Stimulated activated CD4-positive, alpha-beta T cell treated with anti-CD3 and anti-CD28 coated beads, Interleukin-2, amount 100 ng/mL, for 48 hours (primary cell): Measurements from ENCODE around the gene EXOC2.

Source experiments
- DNase-seq, 2 donors: peaks; one replicate each; pipeline ENCODE4 v3.0.0-alpha.2; 2020

Gene EXOC2, protein sequence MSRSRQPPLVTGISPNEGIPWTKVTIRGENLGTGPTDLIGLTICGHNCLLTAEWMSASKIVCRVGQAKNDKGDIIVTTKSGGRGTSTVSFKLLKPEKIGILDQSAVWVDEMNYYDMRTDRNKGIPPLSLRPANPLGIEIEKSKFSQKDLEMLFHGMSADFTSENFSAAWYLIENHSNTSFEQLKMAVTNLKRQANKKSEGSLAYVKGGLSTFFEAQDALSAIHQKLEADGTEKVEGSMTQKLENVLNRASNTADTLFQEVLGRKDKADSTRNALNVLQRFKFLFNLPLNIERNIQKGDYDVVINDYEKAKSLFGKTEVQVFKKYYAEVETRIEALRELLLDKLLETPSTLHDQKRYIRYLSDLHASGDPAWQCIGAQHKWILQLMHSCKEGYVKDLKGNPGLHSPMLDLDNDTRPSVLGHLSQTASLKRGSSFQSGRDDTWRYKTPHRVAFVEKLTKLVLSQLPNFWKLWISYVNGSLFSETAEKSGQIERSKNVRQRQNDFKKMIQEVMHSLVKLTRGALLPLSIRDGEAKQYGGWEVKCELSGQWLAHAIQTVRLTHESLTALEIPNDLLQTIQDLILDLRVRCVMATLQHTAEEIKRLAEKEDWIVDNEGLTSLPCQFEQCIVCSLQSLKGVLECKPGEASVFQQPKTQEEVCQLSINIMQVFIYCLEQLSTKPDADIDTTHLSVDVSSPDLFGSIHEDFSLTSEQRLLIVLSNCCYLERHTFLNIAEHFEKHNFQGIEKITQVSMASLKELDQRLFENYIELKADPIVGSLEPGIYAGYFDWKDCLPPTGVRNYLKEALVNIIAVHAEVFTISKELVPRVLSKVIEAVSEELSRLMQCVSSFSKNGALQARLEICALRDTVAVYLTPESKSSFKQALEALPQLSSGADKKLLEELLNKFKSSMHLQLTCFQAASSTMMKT

DNA sequence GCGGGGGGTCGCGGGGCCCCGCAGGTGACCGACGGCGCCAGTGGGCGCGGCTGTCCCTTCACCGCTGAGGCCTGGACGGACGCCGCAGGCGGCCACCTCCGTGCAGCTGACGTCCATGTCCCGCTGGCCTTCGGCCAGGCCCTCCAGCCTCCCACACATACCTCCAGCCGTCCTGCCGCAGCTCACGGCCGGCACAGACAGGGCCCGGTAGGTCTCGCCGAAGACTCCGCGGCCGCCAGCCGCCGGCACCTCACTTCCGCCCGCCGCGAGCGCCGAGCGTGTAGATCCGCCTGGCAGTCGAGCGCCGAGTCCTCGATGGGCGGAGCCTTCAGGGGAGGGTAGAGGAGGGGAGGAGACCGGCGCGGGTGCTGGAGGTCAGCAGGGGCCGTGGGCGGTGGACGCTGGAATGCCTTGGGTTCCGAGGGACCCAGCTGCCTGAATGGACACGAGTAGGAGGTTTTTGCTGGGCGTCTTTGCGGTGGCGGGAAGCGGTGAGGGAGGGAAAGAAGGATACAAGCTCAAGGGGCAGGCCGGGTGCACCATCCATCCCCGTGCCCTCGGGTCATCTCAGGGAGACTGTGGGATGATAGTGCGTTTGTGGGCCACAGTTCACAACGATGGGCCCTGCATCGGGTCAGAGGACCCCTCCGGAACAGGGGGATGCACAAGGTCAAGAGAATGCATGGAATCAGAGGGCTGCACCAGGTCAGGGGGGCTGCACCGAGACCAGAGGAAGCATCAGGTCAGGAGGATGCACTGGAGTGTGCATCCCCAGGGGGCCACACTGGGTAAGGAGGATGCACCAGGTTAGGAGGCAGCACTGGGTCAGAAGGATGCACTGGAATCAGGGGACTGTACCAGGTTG is at the start of gene EXOC2:
Gene EXOC2 (minus strand): TSS at position 282 of the 865 bp plus-strand sequence. CDS start 55,321 bp downstream, outside the sequence.
- DNase-seq: peak; percentile 76 to 79

DNA sequence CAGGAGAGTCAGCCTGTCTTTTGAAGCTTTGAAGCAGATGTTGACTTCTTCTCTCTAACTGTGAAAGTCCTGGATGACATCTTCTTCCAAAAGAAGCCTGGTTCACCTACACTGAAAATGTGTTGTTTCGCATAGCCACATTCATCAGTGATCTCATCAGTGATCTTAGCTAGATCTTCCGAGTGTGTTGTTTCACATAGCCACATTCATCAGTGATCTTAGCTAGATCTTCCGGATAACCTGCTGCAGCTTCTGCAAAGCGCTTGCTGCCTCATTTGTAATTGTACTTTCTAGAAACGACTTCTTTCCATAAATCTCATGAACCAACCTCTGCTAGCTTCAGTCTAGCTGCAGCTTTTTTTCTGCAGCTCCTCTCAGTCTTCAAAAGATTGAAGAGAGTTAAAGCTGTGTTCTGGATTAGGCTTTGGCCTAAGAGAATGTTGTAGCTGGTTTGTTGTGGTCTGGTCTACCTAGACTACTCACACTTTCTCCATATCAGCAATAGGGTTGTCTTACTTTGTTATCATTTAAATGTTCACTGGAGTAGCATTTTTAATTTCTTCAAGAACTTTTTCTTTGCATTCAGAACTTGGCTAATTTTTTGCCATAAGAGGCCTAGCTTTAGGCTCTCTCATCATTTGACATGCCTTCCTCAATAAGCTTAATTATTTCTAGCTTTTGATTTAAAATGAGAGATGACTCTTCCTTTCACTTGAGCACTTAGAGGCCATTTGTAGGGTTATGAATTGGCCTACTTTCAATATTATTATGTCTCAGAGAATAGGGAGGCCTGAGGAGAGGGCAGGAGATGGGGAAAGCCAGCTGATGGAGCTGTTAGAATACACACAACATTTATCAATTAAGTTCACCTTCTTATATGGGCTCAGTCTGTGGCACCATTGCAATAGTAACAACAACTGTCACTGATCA is 48.7 kb upstream of the EXOC2 start:
- DNase-seq: no peak

DNA sequence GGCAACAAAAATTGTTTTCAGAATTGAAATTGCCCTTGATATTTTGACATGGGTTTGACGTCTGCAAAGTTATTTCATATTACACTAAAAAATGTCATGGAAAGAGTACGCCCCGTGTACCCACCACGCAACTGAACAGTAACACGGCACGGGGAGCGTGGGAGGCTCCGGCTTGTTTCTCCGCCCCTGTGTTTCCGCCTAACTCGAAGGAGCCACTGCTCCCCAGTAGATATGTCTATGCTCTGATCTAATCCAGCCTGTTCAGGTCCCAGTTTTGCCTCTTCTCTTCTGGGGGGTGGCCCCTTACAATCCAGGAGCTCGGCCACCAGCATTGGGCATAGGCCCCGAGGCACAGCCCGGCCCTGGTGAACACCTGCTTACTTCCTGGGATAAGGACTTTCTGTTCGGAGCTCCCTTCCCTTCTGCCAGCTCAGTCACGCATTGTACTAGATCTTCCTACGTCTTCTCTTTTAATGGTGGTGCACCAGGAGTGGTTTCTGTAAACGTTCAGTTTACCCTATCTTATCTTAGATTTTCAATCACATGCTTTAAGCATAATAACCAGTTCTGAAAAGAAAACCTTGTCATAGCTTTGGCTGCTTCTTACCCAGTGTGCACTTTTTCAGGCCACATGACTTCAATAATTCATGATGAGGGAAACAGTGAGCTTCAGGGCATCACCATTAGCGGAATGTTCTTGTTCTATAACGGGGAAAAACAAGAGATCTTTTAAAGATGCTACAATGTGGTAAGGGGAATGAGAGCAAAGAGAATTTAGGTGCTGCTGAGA is 43.9 kb upstream of the EXOC2 start:
- DNase-seq: no peak

DNA sequence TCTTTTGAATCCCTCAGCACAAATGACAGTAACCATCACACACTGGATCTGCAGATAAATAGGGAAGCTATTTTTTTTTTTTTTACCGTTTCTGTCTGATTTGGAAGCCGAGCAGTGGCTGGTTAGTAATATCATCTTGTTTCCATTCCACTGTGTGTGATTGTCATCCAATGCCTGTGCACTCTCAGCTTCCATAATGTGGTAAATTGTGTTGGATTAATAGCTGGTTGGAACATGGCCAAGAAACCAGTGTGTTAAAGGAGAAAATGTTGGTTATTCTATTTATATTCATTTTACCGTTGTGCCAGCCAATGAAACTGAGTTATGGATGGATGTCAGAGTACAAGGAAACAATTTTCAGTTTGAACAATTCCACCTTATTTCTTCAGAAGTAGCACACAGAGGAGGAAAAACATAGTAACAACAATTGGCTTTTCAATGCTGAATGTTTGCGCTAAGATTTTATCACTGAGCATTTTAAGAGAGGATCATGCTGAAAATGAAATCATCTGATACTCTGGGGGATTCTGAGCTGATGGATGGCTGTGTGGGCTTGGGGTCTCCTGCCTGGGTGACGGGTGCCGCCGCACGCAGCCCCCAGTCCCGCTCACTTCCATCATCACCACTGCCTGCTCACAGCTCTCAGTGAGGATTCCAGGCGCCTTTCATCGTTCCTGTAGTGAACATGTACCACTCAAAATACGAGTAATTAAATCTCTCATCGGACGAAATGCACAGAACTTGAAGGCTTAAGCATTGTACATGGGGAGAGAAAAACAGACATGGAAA is 40.7 kb upstream of the EXOC2 start:
- no peak for DNase-seq

DNA sequence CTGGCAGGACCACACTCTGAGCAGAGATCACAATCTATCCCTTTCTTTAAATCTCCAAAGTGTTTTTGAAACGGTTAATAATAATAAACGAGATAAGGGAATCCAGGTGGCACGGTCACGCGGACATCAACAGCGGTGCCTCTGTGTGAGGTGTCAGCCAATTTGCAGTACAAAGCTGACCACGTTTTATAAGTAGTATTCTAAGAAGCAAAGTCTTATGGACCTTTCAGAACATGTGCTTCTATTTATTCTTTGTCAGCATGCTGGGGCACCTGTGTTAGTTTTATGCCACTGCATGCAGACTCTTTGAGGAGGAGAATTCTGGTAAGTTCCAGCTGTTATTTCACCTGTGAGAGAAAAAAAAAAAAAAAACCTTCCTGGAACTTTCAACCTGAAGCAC is 39.0 kb upstream of the EXOC2 start:
- DNase-seq: no peak

DNA sequence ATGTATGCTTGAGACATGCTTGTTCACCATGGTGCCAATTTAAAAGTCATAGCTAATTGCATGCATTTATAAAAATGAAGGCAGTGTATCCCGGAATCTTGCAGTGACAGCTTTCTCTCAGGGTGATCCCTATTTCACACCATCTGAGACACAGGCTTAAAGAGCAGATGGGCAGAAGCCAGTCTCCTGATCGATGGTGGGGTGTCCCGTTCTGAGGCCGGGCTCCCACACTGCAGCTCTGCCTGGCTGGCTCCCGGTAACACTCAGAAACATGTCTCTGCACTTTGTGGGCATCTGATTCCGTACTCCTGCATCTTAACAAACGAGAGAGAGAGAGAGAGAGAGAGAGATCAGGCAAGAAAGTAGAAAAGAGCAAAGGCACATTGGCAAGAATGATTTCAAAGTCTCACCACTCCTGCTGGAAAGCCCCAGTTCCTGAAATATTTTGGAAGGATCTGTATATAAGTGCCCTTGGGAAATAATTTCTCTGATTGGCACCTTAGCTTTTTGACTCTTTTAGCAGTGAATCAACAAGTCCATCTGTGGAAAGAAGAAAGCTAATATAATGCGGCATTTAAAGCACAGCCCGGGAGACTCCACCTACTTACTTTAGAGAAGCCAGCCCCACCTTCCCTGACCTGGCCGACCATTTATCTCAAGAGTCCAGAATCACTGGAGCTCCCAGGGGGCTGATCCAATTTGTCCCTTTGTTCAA is 36.8 kb upstream of the EXOC2 start:
- DNase-seq: no peak

DNA sequence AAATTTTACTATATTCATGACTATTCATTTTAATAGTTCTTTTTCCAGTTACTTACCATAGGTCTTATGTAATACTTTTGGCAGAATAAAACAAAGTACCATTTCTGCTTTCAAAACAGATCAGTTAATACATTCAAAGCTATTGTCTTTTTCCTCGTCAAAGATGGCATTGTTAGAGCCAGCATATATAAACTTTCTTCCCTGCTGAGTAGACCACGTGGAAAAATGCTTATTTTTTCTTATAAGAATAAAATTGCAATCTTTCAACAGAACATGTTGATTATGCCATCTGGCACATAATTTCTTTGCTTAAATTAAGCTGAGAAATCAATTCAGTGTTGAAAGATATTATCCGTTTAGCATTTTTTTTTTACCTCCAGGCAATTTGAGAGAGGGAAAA is 34.9 kb upstream of the EXOC2 start:
- no peak for DNase-seq

DNA sequence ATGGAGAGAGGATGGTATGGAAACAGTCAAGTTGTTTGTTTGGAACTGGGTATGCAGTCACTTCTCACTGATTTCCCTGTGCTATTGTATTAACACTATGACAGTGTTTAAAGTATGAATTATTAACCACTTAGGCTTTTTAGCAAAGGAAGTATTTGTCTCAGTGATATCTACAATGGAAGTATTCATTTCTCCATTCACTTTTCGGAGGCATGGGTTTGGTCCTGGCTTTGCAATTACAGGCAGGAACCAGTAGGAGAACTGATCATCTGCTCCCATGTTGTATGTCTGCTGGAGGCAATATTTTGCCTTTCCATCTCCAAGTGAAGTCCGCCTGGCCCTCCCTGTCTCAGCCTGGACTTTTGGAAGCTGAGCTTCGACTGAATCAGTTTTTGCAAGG is 30.6 kb upstream of the EXOC2 start:
- DNase-seq: no peak

DNA sequence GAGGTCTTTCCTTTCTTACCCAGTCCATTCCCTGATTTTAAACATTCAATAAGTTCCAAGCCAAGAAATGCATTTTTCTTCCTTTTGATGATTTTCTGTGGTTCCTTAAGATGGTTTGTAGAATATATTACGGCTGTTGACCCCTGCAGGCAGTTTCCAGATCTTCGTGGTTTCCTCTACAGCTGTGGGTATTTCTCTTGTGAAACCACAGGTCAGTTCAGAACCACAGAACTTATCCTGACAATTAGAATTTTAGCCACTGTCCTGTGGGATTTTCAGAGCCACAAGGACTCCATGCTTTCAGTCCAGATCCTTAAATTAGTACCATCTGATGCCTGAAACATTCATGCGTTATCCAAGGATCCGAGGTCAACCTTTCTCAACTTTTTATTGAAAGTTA is 29.7 kb upstream of the EXOC2 start:
- no peak for DNase-seq

DNA sequence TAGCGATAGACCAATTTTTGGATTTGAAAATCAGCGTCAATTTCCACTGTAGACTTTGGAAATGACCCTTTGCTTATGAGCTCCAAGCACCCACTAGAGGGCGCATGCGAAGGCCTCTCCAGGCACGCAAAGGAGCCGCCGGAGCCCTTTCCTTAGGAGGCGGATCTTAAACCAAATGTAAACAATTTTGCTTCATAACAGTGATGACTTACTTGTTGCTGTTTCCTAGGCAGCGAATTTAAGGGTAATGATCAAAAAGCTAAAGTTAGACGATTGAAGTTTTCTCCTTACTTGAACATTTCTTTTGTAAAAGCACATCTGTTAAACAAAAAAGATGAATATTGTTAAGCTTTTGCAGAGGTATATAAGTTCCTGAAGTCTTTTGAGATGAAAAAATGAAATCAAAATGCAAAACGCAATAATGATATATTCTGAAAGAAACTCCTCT is 29.2 kb upstream of the EXOC2 start:
- peak; percentile 70 to 81 for DNase-seq

DNA sequence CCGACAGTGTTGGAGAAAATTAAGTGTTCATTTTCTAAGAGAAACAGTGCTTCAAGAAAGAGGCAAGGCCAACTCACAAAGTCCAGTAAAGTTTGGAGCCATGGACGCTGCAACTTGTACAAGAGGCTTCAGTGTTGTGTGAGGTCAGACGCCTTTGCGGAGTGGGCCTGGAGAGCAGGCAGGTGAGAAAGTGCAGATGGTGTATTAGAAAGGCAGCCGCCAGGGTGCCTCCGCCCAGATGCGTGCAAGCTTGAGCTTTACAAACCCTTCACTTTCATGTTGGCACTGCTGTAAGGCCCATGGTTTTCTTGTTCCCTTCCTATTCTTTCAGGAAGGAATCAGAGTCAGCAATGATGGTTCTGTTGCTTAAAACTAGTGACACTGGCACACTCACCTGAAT is 25.4 kb upstream of the EXOC2 start:
- DNase-seq: no peak

DNA sequence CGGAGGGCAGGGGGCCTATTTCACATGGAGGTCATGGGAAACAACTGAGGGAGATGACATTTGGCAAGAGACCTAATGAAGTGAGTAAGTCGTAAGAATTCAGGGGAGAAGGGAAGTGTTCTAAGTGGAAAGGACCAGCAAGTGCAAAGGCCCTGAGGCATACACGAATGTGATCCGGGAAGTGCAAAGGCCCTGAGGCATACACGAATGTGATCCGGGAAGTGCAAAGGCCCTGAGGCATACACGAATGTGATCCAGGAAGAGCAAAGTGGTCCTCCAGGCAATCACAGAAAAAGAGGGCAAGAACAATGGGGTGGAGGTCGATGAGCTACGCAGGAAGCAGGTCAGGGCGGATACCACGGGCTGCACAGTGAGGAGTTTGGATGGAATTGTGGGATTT is 24.2 kb upstream of the EXOC2 start:
- no peak for DNase-seq

DNA sequence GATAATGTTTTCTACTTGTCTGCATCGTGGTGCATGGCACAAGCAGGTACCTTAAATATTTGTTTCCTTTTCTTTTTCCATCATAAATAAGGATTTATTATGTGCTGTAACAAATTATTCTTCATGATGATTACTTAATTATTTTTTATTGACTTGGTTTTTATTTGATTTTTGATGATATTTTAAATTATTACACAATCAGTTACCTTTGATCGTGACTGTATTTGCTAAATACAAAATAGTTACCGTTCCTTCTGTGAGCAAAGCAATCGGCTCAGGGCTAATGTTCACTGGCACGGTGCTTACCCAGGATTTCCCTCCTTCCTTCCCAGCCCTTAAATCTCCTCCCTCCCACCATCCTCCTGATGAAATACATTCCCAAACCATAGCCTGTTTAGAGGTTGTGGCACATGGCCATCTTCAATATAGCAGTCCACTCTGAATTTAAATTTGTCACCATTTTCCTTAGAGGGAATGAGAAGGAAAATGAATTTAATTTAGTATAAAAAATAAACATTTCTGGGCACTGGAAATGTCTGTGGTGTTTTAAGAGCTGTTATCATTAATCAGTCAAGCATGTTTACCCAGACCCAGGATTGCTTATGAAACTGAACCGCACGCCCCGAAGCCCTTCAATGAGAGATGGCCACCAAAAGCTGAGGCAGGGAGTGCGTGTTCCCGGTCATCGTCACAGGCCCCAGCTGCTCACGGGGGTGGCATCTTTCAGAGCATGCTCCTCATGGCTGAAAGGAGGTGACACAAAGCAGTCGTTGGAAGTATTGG is 23.0 kb upstream of the EXOC2 start:
- DNase-seq: no peak

DNA sequence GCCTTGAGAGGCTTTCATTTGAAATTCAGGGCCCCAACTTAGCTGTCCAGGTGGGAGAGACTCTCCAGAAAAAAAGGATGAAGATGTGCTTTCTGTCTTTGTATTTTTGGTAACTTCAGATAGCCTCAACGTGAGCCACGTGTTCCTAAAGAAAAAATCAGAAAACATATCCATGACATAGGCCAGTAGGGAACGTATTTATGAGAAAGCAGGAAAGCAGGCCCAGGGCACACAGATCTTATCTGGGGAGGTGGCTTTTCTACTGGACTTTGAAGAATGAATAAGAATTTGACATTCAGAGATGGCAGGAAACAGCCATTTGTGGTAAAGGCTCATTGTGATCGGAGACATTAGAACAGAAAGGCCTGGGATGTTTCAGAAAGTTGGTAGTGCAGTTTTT is 21.2 kb upstream of the EXOC2 start:
- DNase-seq: no peak

DNA sequence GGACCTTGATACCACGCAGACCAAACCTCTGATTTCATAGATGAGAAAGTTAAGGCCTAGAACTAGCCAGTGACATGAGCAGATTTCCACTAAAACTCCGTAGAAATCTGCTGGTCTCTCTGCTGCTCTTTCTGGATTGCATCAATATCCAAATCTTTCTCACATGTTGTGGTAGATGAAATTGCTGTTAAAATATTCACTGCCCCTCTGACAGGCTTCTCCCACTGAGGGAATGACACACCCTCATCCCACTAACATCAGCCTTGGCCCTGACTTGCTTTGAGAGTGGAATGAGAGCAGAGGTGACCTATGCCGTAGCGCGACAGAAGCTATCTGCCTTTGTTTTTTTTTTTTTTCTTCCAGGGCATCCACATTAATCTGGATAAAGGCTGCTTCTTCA is 20.4 kb upstream of the EXOC2 start:
- no peak for DNase-seq

DNA sequence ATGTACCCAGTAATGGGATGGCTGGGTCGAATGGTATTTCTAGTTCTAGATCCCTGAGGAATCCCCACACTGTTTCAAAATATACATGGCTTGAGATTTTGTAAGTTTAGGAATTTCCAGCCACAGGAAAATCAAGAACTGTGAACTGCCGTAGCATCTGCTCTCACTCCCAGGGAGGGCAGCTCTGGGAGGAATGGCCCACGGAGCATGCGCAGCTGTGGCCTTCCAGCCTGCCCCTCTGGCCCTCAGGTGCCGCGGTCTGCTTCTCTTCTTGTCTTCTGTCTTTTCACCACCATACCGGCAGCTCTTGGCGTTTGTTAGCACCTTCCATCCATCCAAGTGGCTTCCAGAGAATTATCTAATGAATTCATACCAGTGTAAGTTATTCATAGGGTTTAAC is 19.9 kb upstream of the EXOC2 start:
- DNase-seq: no peak

DNA sequence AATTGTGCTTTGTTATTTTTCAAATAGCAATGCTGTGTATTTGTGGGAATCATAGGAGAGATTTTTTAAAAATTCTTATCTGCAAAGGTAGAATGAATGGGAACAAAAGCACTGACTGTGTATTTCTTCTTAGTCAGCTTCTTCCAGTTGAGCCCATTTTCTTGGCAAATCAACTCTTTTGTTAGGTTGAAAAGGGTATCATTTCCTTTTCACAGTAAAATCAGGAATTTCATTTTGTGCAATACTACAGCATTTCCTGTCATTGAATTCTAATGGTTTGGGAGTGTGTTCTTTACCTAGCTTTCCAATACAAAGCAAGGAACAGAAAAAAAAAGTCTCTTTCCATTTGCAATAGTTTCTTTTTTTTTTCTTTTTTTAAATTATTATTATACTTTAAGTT is 19.0 kb upstream of the EXOC2 start:
- no peak for DNase-seq
